ENCODE results near the gene CDH4.

- no peak for TF ChIP-seq CTCF (IDR thresholded peaks at IDR 0.05; ENCODE audit: borderline replicate concordance, extremely low read depth, low read length, poor library complexity, severe bottlenecking)
- TF ChIP-seq EZH2 (IDR thresholded peaks at IDR 0.05; ENCODE audit: borderline replicate concordance, low read depth, low read length, severe bottlenecking), result no peak
Measured at GRCh38 chr20:61500791-61501321, 248.8 kb downstream of the CDH4 start.
